Neural cell (in vitro differentiated cells): ENCODE data around the gene KXD1.

Experiments
- CTCF ChIP-seq: fragments of 450-650 bp; IDR thresholded peaks from 2 replicates; pipeline ENCODE4 v1.5.1; 2014; ENCODE audit warnings: antibody characterized with exemption, mild to moderate bottlenecking, moderate library complexity; ENCODE audit not compliant: poor library complexity, severe bottlenecking
- EZH2 ChIP-seq: fragments of 200-600, 300-800 bp; shearing (Covaris generic), sonication (generic); IDR thresholded peaks from 2 replicates; pipeline ENCODE4 v1.6.1; 2014; ENCODE audit warnings: antibody characterized with exemption, low read length, borderline replicate concordance, mild to moderate bottlenecking; ENCODE audit not compliant: insufficient read depth, poor library complexity, severe bottlenecking

- no peak for TF ChIP-seq CTCF
- no peak for TF ChIP-seq EZH2
Observed at GRCh38 chr19:18542941-18543813, 14.5 kb upstream of the KXD1 start, which contains the start of gene FKBP8.
